Tibial nerve (tissue), 4 donors: ENCODE results near the gene TBC1D16. TPM values are rescaled to one million over a fixed set of nuclear protein-coding genes. Genes with fewer than 3 reads are reported as not detected.

Experiments
- DNase-seq, 2 donors: peaks; one replicate each; pipeline ENCODE4 v3.0.0-alpha.2; 2019; ENCODE audit warnings: low spot score in 2 of 2
- H3K27ac ChIP-seq, 4 donors: fragments of 200-600 bp; sonication (generic) in 3 of 4; one replicate each; pipeline ENCODE4 v1.5.1; 2017 to 2019; ENCODE audit warnings: mild to moderate bottlenecking in 1 of 4
- H3K27me3 ChIP-seq, 2 donors: fragments of 200-600 bp; sonication (generic) in 1 of 2; one replicate each; pipeline versions ENCODE4 v1.5.1 to v1.6.0; 2017 to 2019
- H3K36me3 ChIP-seq, 3 donors: fragments of 200-600 bp; sonication (generic); one replicate each; pipeline ENCODE4 v1.5.1; 2018 to 2019
- H3K4me1 ChIP-seq, 4 donors: fragments of 200-600 bp; sonication (generic) in 3 of 4; one replicate each; pipeline ENCODE4 v1.5.1; 2017 to 2019
- H3K4me3 ChIP-seq, 4 donors: fragments of 200-600 bp; sonication (generic) in 3 of 4; one replicate each; pipeline ENCODE4 v1.5.1; 2017 to 2019; ENCODE audit warnings: mild to moderate bottlenecking in 1 of 4, moderate library complexity in 1 of 4
- H3K9me3 ChIP-seq, 4 donors: fragments of 200-600 bp; sonication (generic) in 3 of 4; one replicate each; pipeline ENCODE4 v1.5.1; 2017 to 2019
- CTCF ChIP-seq, 5 experiments: fragments of 200-600 bp in 3 of 5; fragments of 450-650 bp in 2 of 5; sonication (generic) in 3 of 5; IDR thresholded peaks; one replicate each; pipeline ENCODE4 v1.5.1; 2016 to 2019; ENCODE audit warnings: antibody characterized with exemption in 5 of 5, mild to moderate bottlenecking in 3 of 5, moderate library complexity in 2 of 5
- EP300 ChIP-seq, 2 donors: sonication (generic); formaldehyde crosslinking; IDR thresholded peaks; one replicate each; pipeline ENCODE4 v1.6.1; 2017; ENCODE audit warnings: antibody characterized with exemption in 2 of 2, mild to moderate bottlenecking in 1 of 2
- POLR2A ChIP-seq, 2 donors: fragments of 450-650 bp; IDR thresholded peaks; one replicate each; pipeline ENCODE4 v1.6.1; 2017; ENCODE audit warnings: antibody characterized with exemption in 2 of 2, mild to moderate bottlenecking in 2 of 2, moderate library complexity in 2 of 2
- WGBS, 2 donors: methylation state at CpG; one replicate each; pipeline ENCODE4 v1.1.5; 2018; 5-methylcytosine and 5-hydroxymethylcytosine counted together
- total RNA-seq, 4 donors: library from RNA; depleted of rRNA; stranded (reverse); fragments of >200 nt; gene quantifications; one replicate each; pipeline ENCODE4 v1.1.0, GENCODE V29; 2016

The TBC1D16 gene
- total RNA-seq, 4 donors from 2014 or later, result 48.3 to 68.4 (median 58.1) TPM

- no peak for TF ChIP-seq EP300 (IDR thresholded peaks at IDR 0.05)
- TF ChIP-seq POLR2A (IDR thresholded peaks at IDR 0.05), result no peak
- no peak for TF ChIP-seq CTCF (IDR thresholded peaks at IDR 0.05)
- H3K4me1 ChIP-seq, result peaks cover 0 to 17% (median 11%) of the 10 kb centered on the region in 4 donors
- no peaks in the 10 kb centered on the region for H3K27me3 ChIP-seq
- no peak for DNase-seq
- WGBS, 2 donors, result 95% methylated on average over 15 of the region's 15 CpGs
- no peaks in the 10 kb centered on the region for H3K9me3 ChIP-seq
- H3K4me3 ChIP-seq, result no peak overlapping the region
- peaks cover 0 to 62% (median 0%) of the 10 kb centered on the region in 3 donors for H3K36me3 ChIP-seq
- H3K27ac ChIP-seq, result no peak overlapping the region
Measured at GRCh38 chr17:80003969-80004368, 31.7 kb downstream of the TBC1D16 start.

DNA sequence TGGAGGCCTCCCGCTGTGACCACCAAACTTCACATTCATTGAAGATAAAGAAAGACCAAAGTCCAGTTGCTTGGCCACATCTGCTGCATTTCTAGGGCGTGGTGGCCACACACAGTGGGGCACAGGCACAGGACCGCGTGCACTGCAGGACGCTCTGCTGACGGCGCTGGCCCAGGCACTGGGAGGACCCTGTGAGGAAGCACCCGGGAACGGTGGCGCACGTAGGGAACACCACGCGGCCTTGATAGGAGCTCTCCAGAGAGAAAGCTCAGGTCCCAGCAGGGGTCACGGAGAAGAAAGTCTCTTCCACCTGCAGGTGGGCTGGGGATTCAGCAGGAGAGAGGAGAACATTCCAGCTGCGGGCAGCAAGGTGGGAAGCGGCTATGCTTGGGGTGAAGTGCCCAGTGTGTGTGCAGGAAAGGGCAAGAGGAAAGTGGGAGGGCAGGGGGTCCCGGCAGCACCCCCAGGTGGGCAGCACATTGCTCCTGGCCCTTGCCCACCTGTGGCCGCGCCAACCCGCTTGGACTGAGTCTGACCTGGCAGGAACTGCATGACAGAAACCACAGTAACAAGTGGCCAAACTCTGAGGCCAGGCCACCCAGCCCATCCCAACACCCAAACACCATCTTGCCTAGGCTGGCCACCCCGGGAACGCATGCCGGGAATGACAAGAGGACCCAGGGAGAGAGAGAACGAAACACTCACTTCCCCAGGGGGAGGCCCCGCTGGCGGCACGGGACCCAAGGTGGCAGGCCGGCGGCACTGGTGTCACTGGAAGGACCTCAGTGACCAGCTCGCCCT, 32.8 kb downstream of the TBC1D16 start:
- no peaks in the 10 kb centered on the region for H3K27me3 ChIP-seq
- H3K4me1 ChIP-seq, result peaks cover 0 to 12% (median 7%) of the 10 kb centered on the region in 4 donors
- 91 to 92% methylated on average over 29 to 30 of the region's 30 CpGs for WGBS, 2 donors
- peaks cover 0 to 61% (median 0%) of the 10 kb centered on the region in 3 donors for H3K36me3 ChIP-seq
- H3K4me3 ChIP-seq, result no peak overlapping the region
- no peak overlapping the region for H3K27ac ChIP-seq
- H3K9me3 ChIP-seq, result no peaks in the 10 kb centered on the region
- DNase-seq, result no peak
- TF ChIP-seq POLR2A (IDR thresholded peaks at IDR 0.05) (no peak), CTCF (IDR thresholded peaks at IDR 0.05) (no peak), EP300 (IDR thresholded peaks at IDR 0.05) (no peak)

DNA sequence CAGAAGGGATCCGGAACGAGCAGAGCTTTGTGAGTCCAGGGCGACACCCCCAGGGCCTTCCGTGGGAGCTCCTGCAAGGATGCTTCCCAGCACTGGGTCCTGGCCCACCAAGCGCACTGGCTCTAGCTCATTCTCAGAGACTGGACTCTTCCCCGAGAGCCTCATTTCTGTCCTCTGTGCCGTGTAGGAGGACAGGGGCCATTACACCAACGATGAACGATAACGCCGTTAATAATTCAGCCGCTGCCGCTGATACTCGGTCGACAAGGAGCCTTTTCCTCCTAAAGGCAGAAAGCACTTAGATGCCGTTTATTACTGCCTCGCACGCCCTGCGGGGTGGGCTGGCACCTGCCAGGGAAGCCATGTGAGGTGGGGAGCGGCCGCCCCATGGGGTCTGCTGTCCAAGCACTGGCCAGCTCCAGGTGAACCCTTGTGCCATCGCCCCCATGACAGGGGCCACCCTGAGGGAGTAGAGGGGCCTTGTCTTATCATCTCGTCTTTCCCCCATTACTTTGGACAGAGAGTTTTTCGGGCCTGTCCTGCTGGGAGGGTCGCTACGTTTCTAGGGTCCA, 33.5 kb downstream of the TBC1D16 start:
- H3K36me3 ChIP-seq, result peaks cover 0 to 54% (median 0%) of the 10 kb centered on the region in 3 donors
- no peaks in the 10 kb centered on the region for H3K9me3 ChIP-seq
- no peak for DNase-seq
- no peak overlapping the region for H3K27ac ChIP-seq
- 91 to 94% methylated on average over 26 of the region's 26 CpGs for WGBS, 2 donors
- no peak for TF ChIP-seq POLR2A (IDR thresholded peaks at IDR 0.05)
- no peak for TF ChIP-seq CTCF (IDR thresholded peaks at IDR 0.05)
- no peak for TF ChIP-seq EP300 (IDR thresholded peaks at IDR 0.05)
- no peaks in the 10 kb centered on the region for H3K27me3 ChIP-seq
- no peak overlapping the region for H3K4me3 ChIP-seq
- H3K4me1 ChIP-seq, result peaks cover 0 to 12% (median 7%) of the 10 kb centered on the region in 4 donors

GRCh38 chr17:80000981-80001775, 34.5 kb downstream of the TBC1D16 start:
- WGBS, 2 donors, result 90 to 93% methylated on average over 20 to 28 of the region's 29 CpGs
- Histone ChIP-seq H3K4me1 (peaks cover 0 to 10% (median 6%) of the 10 kb centered on the region in 4 donors), H3K27ac (no peak overlapping the region), H3K36me3 (peaks cover 0 to 54% (median 0%) of the 10 kb centered on the region in 3 donors), H3K4me3 (no peak overlapping the region), H3K9me3 (no peaks in the 10 kb centered on the region), H3K27me3 (no peaks in the 10 kb centered on the region)
- no peak for DNase-seq
- TF ChIP-seq CTCF (IDR thresholded peaks at IDR 0.05) (no peak), EP300 (IDR thresholded peaks at IDR 0.05) (no peak), POLR2A (IDR thresholded peaks at IDR 0.05) (no peak)
